GM18526 (cell line): ENCODE results near the gene RPN2.

Experiments
- POLR2A ChIP-seq: IDR thresholded peaks from 3 replicates; pipeline ENCODE4 v1.6.1; 2011; ENCODE audit not compliant: insufficient read length; ENCODE audit errors: extremely low read depth

RPN2 gene

DNA sequence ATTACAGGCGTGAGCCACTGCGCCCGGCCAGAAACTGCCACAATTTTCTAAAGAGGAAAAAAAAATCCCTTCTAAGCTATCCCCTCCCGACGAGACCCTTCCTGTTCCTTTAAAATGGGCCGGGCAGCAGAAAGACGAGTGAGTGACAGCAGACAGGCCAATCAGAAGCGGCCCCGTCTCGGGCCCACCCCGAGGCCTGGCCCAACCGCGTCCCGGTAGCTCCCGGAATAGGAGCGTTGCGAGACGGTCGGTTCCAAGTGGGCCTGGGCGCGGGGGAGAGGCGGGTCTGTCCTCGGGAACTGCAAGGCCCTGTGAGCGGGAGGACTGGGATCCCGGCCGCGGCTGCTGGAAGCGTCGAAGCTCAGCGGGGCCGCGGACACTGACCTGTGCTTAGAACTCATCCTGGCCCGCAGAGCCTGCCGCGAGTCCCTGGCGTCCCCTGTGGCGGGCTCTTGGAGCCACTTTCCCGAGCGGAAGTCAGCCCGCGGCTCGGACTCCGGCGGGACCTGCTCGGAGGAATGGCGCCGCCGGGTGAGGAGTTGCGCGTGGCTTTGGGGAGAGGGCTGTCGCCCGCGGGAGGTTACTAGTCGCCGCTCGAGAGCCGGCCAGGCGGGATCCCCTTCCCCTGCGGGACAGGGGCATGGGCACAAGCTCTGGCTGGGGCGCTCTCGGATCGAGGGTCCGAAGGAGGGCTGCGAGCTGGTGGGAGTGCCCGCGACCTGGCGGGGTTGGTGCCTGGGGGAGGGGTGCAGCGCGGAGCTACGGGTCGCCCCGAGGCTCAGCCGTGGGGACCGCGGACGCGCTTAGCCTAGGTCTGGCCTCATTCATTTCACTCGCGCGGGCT, at the start of gene RPN2, which contains the start of gene MROH8:
Gene RPN2 (plus strand): TSS at position 492 of the 844 bp plus-strand sequence. CDS start 27 bp downstream, at position 519.
Gene MROH8 (minus strand): TSS at position 710 of the 844 bp plus-strand sequence.
- TF ChIP-seq POLR2A, result peak; percentile 69

DNA sequence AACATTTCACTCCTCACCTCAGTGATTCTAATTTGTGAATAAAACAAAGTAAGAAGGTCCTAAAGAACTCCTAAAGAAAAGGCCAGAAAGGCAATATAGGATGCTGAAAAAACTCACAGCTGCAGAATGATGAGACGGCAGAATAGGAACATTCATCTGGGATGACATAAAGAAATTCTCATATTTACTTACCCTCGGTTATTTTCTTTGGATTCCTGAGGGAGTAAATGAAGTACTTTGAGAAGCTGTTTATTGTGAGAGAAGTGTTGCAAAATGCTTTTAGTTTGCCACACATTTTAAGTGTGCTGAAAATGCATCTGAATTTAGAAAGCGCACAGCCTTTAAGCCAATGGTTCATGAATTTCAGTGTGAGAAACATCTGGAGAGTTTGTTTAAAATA, 47.6 kb upstream of the RPN2 start:
- TF ChIP-seq POLR2A, result no peak

DNA sequence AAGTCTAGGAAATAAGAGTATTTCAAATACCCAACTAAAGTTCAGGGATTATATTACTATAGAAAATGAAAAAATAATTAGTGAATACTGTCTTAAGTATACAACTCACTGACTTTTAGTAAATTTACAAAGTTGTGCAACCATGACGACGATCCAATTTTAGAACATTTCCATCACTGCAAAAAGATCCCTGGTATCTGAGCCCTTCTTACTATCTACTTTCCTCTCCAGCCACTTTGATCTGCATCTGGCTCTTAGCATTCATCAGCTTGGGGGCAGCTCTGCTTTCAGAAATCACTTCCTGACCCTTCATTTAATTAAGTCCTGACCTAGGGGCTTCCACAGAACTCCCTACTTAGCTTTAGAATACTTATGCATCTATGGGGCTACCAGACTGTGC, 45.2 kb upstream of the RPN2 start:
- no peak for TF ChIP-seq POLR2A

DNA sequence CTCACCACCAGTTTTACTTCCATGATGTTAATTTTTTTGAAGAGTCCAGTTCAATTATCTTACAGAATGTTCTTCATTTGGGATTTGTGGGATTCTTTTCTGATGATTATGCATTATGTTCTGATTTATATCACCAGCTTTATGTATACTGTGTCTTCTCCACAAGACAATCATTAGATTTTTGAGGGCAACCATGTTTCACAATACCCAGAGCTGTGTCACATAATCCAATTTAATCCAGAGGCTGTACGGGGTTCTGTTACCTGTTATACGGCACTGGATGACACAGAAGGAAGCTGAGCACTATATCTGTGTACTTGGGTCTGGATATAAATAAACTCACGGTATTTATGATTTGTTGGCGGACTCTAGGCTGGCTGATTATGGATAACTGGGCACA, 41.6 kb upstream of the RPN2 start:
- TF ChIP-seq POLR2A, result no peak

DNA sequence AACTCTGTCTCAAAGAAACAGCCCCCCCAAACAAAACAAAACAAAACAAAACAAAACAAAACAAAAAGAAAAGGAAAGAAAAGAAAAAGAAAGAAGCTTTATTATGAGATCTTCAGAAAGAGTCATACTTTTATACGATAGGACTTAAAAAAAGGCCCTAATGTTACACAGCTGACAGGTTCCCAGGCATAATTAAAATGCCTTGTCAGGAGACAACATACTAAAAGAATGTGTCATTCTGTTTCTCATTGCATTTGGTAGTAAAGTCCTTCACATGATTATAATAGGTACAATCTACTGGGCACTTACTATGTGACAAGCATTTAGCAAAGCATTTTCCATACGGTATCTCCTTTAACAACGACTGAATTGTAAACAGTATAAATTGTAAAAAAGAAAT, 36.4 kb upstream of the RPN2 start:
- TF ChIP-seq POLR2A, result no peak

DNA sequence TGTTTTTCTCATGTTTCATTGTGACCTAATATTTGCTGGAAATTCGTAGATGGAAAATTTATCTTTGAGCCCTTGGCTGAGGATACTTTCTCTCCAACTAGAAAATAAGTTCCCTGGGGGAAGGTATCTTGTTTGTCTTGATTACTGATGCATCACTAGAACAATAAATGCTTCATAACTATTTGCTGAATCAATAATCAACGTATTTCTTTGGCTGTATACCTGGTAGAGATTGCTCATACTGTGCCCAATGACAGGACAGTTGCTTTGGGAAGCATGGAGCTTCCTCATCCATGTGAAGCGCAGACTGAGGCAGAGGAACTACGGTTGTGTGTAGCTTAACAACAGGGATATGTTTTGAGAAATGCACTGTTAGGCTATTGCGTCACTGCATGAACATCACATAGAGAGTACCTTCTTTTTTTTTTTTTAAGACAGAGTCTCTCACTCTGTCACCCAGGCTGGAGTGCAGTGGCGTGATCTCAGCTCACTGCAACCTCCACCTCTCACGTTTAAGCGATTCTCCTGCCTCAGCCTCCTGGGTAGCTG, 34.2 kb upstream of the RPN2 start:
- no peak for TF ChIP-seq POLR2A

DNA sequence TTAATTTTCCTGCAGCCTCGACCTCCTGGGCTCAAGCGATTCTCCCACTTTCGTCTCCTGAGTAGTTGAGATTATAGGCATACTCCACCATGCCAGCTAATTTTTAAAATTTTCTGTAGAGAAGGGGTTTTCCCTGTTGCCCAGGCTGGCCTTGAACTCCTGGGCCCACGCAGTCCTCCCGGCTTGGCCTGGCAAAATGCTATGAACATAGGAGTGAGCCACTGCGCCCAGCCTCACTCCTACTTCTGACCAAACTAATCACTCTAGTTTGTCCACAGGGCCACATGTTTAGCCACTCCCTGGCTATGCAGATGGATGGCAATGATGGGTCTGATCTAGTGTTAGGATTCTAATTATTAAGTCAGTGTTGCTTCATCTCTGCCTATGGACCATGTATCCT, 31.9 kb upstream of the RPN2 start:
- TF ChIP-seq POLR2A, result no peak

DNA sequence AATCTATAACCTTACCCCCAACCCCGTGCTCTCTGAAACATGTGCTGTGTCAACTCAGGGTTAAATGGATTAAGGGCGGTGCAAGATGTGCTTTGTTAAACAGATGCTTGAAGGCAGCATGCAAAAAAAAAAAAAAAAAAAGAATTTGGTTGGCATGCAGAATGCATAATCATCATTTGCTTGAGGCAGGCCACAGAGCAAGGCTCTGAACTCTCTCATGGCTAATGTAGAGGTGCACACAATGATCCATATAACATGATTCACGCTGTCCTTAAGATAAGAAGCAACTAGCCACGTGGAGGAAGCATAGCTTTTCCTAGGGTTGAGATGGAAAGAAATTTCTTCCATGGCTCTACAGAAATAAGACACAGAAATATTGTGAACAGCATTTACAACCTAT, 27.6 kb upstream of the RPN2 start:
- no peak for TF ChIP-seq POLR2A

DNA sequence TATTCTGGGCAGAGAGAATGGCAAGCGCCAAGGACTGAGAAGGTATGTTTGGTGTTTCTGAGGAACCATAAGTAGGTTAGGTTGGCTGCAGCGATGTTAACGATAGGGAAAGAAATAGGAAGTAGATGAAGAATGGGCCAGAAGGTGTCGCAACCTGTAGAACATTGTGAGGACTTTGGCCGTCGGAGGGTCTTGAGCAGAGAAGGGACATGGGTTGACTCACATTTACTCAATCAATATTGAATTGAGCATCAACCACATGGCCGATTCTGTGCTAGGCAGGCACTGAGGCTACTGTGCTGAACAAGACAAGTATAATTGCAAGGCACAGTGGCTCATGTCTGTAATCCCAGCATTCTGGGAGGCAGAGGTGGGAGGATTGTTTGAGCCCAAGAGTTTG, 26.8 kb upstream of the RPN2 start:
- no peak for TF ChIP-seq POLR2A

DNA sequence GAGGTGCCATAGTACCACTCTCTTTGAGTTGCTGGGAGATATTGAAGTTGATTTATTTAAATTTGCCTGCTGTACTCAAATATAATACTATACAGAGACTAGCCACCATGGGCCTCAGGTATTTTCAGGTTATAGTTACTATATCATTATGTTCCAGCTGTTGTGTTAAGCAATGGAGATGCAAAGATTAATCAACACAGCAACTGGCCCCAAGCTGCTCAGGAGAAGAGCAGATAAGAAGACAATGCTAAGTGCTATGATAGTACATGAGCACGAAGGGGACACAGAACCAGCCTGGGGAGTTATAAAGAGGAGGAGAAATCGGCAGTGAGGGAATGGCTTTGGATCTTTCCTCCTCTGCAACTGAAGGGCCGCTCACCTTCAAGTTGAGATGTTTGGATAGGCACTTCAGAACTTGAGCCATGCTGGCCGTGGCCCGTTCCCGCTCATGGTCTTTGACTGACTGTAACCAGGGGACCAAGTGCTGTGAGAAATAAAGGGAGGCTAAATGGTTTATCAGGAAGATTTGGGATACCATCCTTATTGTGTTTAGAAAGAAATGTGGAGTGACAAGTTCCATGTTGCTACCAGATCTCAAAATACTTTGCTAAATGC, 24.3 kb upstream of the RPN2 start:
- no peak for TF ChIP-seq POLR2A

DNA sequence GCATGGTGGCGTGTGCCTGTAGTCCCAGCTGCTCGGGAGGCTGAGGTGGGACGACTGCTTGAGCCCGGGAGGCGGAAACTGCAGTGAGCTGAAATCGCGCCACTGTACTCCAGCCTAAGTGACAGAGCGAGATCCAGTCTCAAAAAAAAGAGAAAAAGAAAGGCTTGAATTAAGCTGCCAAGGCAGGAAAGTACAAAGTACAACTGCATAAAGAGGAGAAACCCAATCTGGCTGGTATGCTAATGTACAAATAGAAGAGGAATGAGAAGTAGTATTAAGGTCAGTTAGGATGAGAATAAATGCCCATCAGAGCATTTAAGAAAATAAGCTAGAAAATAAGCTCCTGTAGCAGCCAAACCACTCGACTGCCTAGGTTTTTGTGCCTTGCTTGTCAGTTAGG, 23.1 kb upstream of the RPN2 start:
- TF ChIP-seq POLR2A, result no peak

DNA sequence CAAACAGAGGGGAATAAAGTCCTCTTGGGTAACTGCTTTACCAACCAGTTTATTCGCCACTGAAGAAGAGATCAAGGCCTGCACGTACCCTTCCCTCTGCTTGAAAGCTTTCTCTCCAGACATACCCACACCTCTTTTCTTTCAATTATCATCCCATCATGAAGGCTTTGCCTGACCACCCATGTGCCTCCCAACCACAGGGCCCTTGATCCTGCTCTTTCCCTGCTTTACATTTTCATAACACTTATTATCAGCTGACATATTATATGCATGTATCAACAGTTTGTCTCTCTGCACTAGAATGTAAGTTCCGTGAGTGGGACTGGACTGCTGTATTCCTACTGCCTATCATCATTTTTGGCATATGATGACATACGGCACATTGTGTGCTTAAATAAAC, 20.9 kb upstream of the RPN2 start:
- TF ChIP-seq POLR2A, result no peak

DNA sequence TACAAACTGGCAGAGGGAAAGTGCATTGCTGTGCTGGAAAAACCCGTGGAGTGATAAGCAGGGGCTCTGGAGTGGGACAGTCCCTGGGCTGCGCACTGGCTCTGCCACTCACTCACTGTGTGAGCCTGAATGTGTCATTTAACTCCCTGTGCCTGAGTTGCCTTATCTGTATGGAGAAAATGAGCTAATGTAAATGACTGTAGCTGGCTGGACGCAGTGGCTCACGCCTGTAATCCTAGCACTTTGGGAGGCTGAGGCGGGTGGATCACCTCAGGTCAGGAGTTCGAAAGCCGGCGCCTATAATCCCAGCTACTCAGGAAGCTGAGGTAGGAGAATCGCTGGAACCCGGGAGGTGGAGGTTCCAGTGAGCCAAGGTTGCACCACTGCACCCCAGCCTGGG, 18.4 kb upstream of the RPN2 start:
- TF ChIP-seq POLR2A, result no peak

DNA sequence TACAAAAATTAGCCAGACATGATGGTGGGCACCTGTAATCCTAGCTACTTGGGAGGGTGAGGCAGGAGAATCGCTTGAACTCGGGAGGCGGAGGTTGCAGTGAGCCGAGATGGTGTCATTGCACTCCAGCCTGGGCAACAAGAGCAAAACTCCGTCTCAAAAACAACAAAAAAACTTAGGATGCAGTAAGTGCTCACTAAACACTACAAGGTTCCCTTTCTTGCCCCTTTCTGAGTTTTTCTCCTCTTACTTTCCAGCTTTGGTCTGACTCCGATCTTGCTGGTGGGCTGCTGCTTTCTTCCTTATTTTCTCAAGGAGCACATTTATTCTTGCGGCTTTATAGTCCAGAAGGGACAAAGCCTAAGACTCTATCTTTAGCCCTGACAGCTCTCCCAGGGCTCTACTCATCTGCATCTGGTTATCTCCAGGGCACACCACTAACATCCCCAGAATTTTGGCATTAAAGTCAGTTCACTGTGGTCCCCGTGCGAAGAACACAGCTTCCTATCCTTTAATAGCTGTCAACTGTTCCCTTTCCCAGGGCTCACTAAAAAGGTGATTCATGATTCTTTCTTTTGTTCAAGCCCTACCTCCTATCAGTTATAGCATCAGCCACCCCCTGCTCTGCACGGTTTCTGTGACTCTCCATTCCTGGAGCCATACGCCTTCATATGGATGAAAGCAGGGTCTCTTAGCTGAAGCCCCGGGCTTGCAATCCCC, 17.1 kb upstream of the RPN2 start:
- TF ChIP-seq POLR2A, result no peak

DNA sequence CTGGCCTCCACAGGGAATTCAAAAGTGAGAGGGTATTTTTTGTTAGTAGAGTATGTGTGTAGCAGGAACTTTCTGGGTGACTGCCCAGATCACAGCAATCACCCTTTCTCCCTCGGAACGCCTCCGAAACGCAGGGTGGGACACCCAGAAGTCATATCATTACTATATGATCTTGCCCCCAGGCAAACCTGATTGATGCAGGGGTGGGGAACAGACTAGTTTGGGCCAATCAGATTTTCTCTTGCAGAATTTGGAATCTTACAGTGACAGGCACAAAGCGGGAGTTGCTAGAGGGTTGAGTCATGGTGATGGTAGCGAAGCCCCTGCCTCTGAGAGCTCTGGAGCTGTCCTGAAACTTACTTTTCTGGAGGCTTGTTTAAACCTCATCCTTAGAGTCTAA, 16.5 kb upstream of the RPN2 start:
- no peak for TF ChIP-seq POLR2A
